Measurements from ENCODE around the gene LMAN1. TPM values are rescaled to one million over a fixed set of nuclear protein-coding genes. Genes with fewer than 3 reads are reported as not detected.

LMAN1 gene
- total RNA-seq, 2 experiments from 2014 or later = 23.9 to 26.1 TPM

- Mint-ChIP-seq H3K9me3 (no peaks in the 10 kb centered on the region), H3K4me1 (ENCODE audit: low read depth) (no peaks in the 10 kb centered on the region), H3K27ac (no peak overlapping the region), H3K36me3 (ENCODE audit: low read depth) (peaks cover 87% of the 10 kb centered on the region), H3K27me3 (no peaks in the 10 kb centered on the region), H3K4me3 (no peak overlapping the region)
- Histone ChIP-seq H3K9me3 (ENCODE audit: control insufficient read depth in 1 of 2, insufficient read depth in 1 of 2, low read length in 2 of 2) (no peaks in the 10 kb centered on the region), H3K27ac (ENCODE audit: low read depth in 1 of 2, low read length in 2 of 2) (no peak overlapping the region), H3K4me3 (ENCODE audit: low read length) (no peak overlapping the region), H3K4me1 (ENCODE audit: insufficient read depth, low read length) (no peaks in the 10 kb centered on the region), H3K27me3 (ENCODE audit: control insufficient read depth in 1 of 2, insufficient read depth in 2 of 2, low read length in 2 of 2) (no peaks in the 10 kb centered on the region), H3K36me3 (ENCODE audit: insufficient read depth, low read length) (peaks cover 58% of the 10 kb centered on the region)
- no peak for TF ChIP-seq CTCF (IDR thresholded peaks at IDR 0.05)
- intact Hi-C loops (cut with DNase I, micrococcal nuclease) = no loop called here
- ATAC-seq (ENCODE audit: poor library complexity) (no peak), DNase-seq (no peak)
- CTCF ChIA-PET = no interaction called here
- POLR2A ChIA-PET = no interaction called here
Observed at GRCh38 chr18:59332986-59333385, 26.1 kb downstream of the LMAN1 start.

GRCh38 chr18:59328683-59329082, 30.4 kb downstream of the LMAN1 start:
- TF ChIP-seq CTCF (IDR thresholded peaks at IDR 0.05) = no peak
- ATAC-seq (ENCODE audit: poor library complexity) = no peak
- Mint-ChIP-seq H3K4me3 (no peak overlapping the region), H3K36me3 (ENCODE audit: low read depth) (peaks cover 60% of the 10 kb centered on the region), H3K27ac (no peak overlapping the region), H3K4me1 (ENCODE audit: low read depth) (no peaks in the 10 kb centered on the region), H3K9me3 (no peaks in the 10 kb centered on the region), H3K27me3 (no peaks in the 10 kb centered on the region)
- intact Hi-C loops (cut with DNase I, micrococcal nuclease) = no loop called here
- Histone ChIP-seq H3K27ac (ENCODE audit: low read depth in 1 of 2, low read length in 2 of 2) (no peak overlapping the region), H3K36me3 (ENCODE audit: insufficient read depth, low read length) (peaks cover 44% of the 10 kb centered on the region), H3K9me3 (ENCODE audit: control insufficient read depth in 1 of 2, insufficient read depth in 1 of 2, low read length in 2 of 2) (no peaks in the 10 kb centered on the region), H3K4me3 (ENCODE audit: low read length) (no peak overlapping the region), H3K4me1 (ENCODE audit: insufficient read depth, low read length) (no peaks in the 10 kb centered on the region), H3K27me3 (ENCODE audit: control insufficient read depth in 1 of 2, insufficient read depth in 2 of 2, low read length in 2 of 2) (no peaks in the 10 kb centered on the region)
- ChIA-PET POLR2A (no interaction called here), CTCF (no interaction called here)
- no peak for DNase-seq

GRCh38 chr18:59325965-59326364, 33.1 kb downstream of the LMAN1 start:
- H3K9me3 ChIP-seq (ENCODE audit: control insufficient read depth in 1 of 2, insufficient read depth in 1 of 2, low read length in 2 of 2) = no peaks in the 10 kb centered on the region
- no peak overlapping the region for H3K4me3 ChIP-seq (ENCODE audit: low read length)
- Mint-ChIP-seq H3K36me3 (ENCODE audit: low read depth) (peaks cover 36% of the 10 kb centered on the region), H3K27ac (no peak overlapping the region), H3K9me3 (no peaks in the 10 kb centered on the region), H3K27me3 (peaks cover 2% of the 10 kb centered on the region), H3K4me1 (ENCODE audit: low read depth) (no peaks in the 10 kb centered on the region), H3K4me3 (no peak overlapping the region)
- ChIA-PET CTCF (interaction anchor here (0.6 kb wide), 1 partner anchor 628 kb away, joined by 3 read pairs; no protein-coding TSS in a partner anchor), POLR2A (no interaction called here)
- peaks cover 24% of the 10 kb centered on the region for H3K36me3 ChIP-seq (ENCODE audit: insufficient read depth, low read length)
- no peaks in the 10 kb centered on the region for H3K27me3 ChIP-seq (ENCODE audit: control insufficient read depth in 1 of 2, insufficient read depth in 2 of 2, low read length in 2 of 2)
- no peak for TF ChIP-seq CTCF (IDR thresholded peaks at IDR 0.05)
- H3K27ac ChIP-seq (ENCODE audit: low read depth in 1 of 2, low read length in 2 of 2) = no peak overlapping the region
- no peaks in the 10 kb centered on the region for H3K4me1 ChIP-seq (ENCODE audit: insufficient read depth, low read length)
- ATAC-seq (ENCODE audit: poor library complexity) (no peak), DNase-seq (no peak)
- intact Hi-C loops (cut with DNase I, micrococcal nuclease) = no loop called here

All from CD4-positive, alpha-beta T cell (primary cell).